ENCODE measurements around the gene SPEM2. TPM values are rescaled to one million over a fixed set of nuclear protein-coding genes. Genes with fewer than 3 reads are reported as not detected.

SPEM2 gene
- total and polyA plus RNA-seq, 5 donors from 2014 or later, result not detected

- Mint-ChIP-seq H3K27ac (no peak overlapping the region), H3K4me1 (no peaks in the 10 kb centered on the region), H3K27me3 (no peaks in the 10 kb centered on the region), H3K36me3 (no peaks in the 10 kb centered on the region), H3K4me3 (no peak overlapping the region), H3K9me3 (no peaks in the 10 kb centered on the region)
- Histone ChIP-seq H3K4me3 (ENCODE audit: low read depth, low read length) (no peak overlapping the region), H3K4me1 (ENCODE audit: control insufficient read depth, insufficient read depth, low read length, poor library complexity, severe bottlenecking) (no peaks in the 10 kb centered on the region), H3K36me3 (ENCODE audit: control insufficient read depth, insufficient read depth, low read length) (no peaks in the 10 kb centered on the region), H3K27ac (ENCODE audit: insufficient read depth, low read length, poor library complexity, severe bottlenecking) (no peak overlapping the region), H3K27me3 (ENCODE audit: control insufficient read depth, insufficient read depth, low read length) (no peaks in the 10 kb centered on the region), H3K9me3 (ENCODE audit: control insufficient read depth in 2 of 2, low read length in 2 of 2) (no peaks in the 10 kb centered on the region)
- no peak for ATAC-seq (ENCODE audit: low read depth in 2 of 2)
- no peak for DNase-seq
These were observed 2.1 kb downstream of the SPEM2 start for GRCh38 chr17:7427549-7427948.

DNA sequence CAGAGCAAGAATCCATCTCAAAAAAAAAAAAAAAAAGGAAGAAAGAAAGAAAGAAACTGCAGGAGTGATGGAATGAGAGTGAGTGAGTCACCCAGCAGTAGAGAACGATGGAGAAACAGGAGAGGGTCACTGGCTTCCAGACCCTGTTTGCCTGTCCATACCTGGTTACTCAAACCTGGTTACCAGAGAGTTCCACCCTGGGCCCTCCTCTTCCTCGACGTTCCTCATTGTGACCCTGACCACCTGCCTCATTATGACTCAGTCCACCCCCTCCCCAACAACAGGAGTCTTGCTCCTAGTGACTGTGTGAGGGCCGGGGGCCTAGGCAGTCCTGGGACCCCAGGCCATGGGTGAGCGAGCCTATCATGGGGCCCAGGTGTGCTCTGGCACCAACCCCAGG lies 3.1 kb downstream of the SPEM2 start, which contains the start of gene SPEM3:
Gene SPEM3, plus strand, starts transcription at position 301 of the 400 bp plus-strand sequence. Its CDS starts 46 bp downstream, at position 347.
- H3K36me3 ChIP-seq (ENCODE audit: control insufficient read depth, insufficient read depth, low read length), result no peaks in the 10 kb centered on the region
- H3K27me3 ChIP-seq (ENCODE audit: control insufficient read depth, insufficient read depth, low read length), result no peaks in the 10 kb centered on the region
- no peak within 1 kb of the TSS for H3K27ac Mint-ChIP-seq
- H3K4me1 Mint-ChIP-seq, result no peaks in the 10 kb centered on the region
- no peak for DNase-seq
- H3K36me3 Mint-ChIP-seq, result no peaks in the 10 kb centered on the region
- no peaks in the 10 kb centered on the region for H3K4me1 ChIP-seq (ENCODE audit: control insufficient read depth, insufficient read depth, low read length, poor library complexity, severe bottlenecking)
- no peak within 1 kb of the TSS for H3K4me3 ChIP-seq (ENCODE audit: low read depth, low read length)
- H3K4me3 Mint-ChIP-seq, result no peak within 1 kb of the TSS
- H3K27me3 Mint-ChIP-seq, result no peaks in the 10 kb centered on the region
- no peak within 1 kb of the TSS for H3K27ac ChIP-seq (ENCODE audit: insufficient read depth, low read length, poor library complexity, severe bottlenecking)
- H3K9me3 ChIP-seq (ENCODE audit: control insufficient read depth in 2 of 2, low read length in 2 of 2), result no peaks in the 10 kb centered on the region
- ATAC-seq (ENCODE audit: low read depth in 2 of 2), result no peak
- no peaks in the 10 kb centered on the region for H3K9me3 Mint-ChIP-seq

- no peak for ATAC-seq (ENCODE audit: low read depth in 2 of 2)
- H3K27me3 ChIP-seq (ENCODE audit: control insufficient read depth, insufficient read depth, low read length), result no peaks in the 10 kb centered on the region
- no peaks in the 10 kb centered on the region for H3K9me3 Mint-ChIP-seq
- no peaks in the 10 kb centered on the region for H3K9me3 ChIP-seq (ENCODE audit: control insufficient read depth in 2 of 2, low read length in 2 of 2)
- H3K27ac Mint-ChIP-seq, result no peak overlapping the region
- no peak overlapping the region for H3K27ac ChIP-seq (ENCODE audit: insufficient read depth, low read length, poor library complexity, severe bottlenecking)
- H3K36me3 ChIP-seq (ENCODE audit: control insufficient read depth, insufficient read depth, low read length), result no peaks in the 10 kb centered on the region
- H3K4me3 ChIP-seq (ENCODE audit: low read depth, low read length), result no peak overlapping the region
- no peaks in the 10 kb centered on the region for H3K27me3 Mint-ChIP-seq
- no peak for DNase-seq
- no peak overlapping the region for H3K4me3 Mint-ChIP-seq
- H3K4me1 ChIP-seq (ENCODE audit: control insufficient read depth, insufficient read depth, low read length, poor library complexity, severe bottlenecking), result no peaks in the 10 kb centered on the region
- peaks cover 0 to under 1% (median 0%) of the 10 kb centered on the region in 4 donors for H3K4me1 Mint-ChIP-seq
- H3K36me3 Mint-ChIP-seq, result no peaks in the 10 kb centered on the region
These were observed 4.3 kb downstream of the SPEM2 start for GRCh38 chr17:7429722-7430121.

GRCh38 chr17:7431231-7431630 lies 5.8 kb downstream of the SPEM2 start:
- no peaks in the 10 kb centered on the region for H3K36me3 Mint-ChIP-seq
- no peak overlapping the region for H3K27ac Mint-ChIP-seq
- Histone ChIP-seq H3K36me3 (ENCODE audit: control insufficient read depth, insufficient read depth, low read length) (no peaks in the 10 kb centered on the region), H3K4me1 (ENCODE audit: control insufficient read depth, insufficient read depth, low read length, poor library complexity, severe bottlenecking) (peaks cover 8% of the 10 kb centered on the region), H3K27me3 (ENCODE audit: control insufficient read depth, insufficient read depth, low read length) (no peaks in the 10 kb centered on the region), H3K27ac (ENCODE audit: insufficient read depth, low read length, poor library complexity, severe bottlenecking) (no peak overlapping the region), H3K9me3 (ENCODE audit: control insufficient read depth in 2 of 2, low read length in 2 of 2) (no peaks in the 10 kb centered on the region), H3K4me3 (ENCODE audit: low read depth, low read length) (no peak overlapping the region)
- H3K9me3 Mint-ChIP-seq, result no peaks in the 10 kb centered on the region
- DNase-seq, result no peak
- H3K27me3 Mint-ChIP-seq, result peaks cover 8% of the 10 kb centered on the region
- ATAC-seq (ENCODE audit: low read depth in 2 of 2), result no peak
- H3K4me1 Mint-ChIP-seq, result peaks cover 4 to 12% (median 9%) of the 10 kb centered on the region in 4 donors
- H3K4me3 Mint-ChIP-seq, result no peak overlapping the region

DNA sequence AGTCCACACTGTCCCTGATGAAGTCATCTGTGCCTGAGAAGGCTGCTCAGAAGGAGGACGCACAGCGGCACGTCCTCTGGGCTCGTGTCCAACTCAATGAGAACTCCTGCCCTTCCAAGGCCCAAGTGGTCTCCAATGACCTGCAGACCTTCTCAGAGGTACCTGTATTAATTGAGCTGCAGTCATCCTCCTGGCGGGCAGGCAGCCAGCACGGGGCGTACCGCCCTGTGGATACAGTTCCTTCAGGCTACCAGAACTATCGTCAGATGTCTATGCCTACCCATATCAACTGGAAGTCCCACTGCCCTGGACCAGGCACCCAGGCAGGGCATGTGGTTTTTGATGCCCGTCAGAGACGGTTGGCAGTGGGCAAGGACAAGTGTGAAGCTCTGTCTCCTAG lies 6.9 kb downstream of the SPEM2 start:
- peak overlapping the region in 1 of 4 donors; percentile 38 for H3K4me3 Mint-ChIP-seq
- no peaks in the 10 kb centered on the region for H3K27me3 ChIP-seq (ENCODE audit: control insufficient read depth, insufficient read depth, low read length)
- H3K9me3 ChIP-seq (ENCODE audit: control insufficient read depth in 2 of 2, low read length in 2 of 2), result no peaks in the 10 kb centered on the region
- no peaks in the 10 kb centered on the region for H3K36me3 ChIP-seq (ENCODE audit: control insufficient read depth, insufficient read depth, low read length)
- no peak overlapping the region for H3K27ac ChIP-seq (ENCODE audit: insufficient read depth, low read length, poor library complexity, severe bottlenecking)
- no peaks in the 10 kb centered on the region for H3K9me3 Mint-ChIP-seq
- H3K27me3 Mint-ChIP-seq, result peaks cover 8% of the 10 kb centered on the region
- H3K4me1 Mint-ChIP-seq, result peaks cover 4 to 19% (median 11%) of the 10 kb centered on the region in 4 donors
- ATAC-seq (ENCODE audit: low read depth in 2 of 2) (no peak), DNase-seq (no peak)
- peaks cover 18% of the 10 kb centered on the region for H3K4me1 ChIP-seq (ENCODE audit: control insufficient read depth, insufficient read depth, low read length, poor library complexity, severe bottlenecking)
- no peak overlapping the region for H3K27ac Mint-ChIP-seq
- no peaks in the 10 kb centered on the region for H3K36me3 Mint-ChIP-seq
- H3K4me3 ChIP-seq (ENCODE audit: low read depth, low read length), result no peak overlapping the region

DNA sequence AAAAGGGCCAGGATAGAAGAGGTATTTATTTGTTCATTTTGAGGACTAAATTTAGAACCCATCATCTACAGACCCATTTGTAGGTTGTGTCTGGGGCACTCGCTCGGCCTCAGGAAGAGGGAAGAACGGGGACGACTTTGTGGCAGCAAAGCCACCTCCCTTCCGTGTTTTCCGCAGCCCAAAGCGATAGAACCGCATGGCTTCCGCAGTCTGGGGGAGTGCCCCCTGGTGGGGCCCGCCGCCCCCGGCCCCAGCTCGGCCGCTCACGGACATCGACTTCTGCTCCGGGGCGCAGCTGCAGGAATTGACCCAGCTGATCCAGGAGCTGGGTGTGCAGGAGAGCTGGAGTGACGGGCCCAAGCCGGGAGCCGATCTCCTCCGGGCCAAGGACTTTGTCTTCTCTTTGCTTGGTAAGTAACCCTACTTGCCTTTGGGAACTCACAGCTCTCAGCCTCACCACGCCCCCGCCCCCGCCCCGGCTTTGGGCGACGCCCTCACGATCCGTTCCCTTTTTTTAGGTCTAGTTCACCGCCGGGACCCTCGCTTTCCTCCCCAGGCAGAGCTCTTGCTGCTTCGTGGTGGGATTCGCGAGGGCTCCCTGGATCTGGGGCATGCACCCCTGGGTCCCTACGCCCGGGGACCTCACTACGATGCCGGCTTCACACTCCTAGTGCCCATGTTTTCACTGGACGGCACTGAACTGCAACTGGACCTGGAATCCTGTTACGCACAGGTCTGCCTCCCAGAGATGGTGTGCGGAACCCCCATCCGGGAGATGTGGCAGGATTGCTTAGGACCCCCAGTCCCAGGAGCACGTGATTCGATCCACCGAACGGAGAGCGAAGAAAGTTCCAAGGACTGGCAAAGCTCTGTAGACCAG lies 10.5 kb downstream of the SPEM2 start:
- no peaks in the 10 kb centered on the region for H3K9me3 Mint-ChIP-seq
- ATAC-seq (ENCODE audit: low read depth in 2 of 2), result peak; percentile 22 to 23
- peak overlapping the region; percentile 93 to 96 (median 95) for H3K4me3 Mint-ChIP-seq

DNA sequence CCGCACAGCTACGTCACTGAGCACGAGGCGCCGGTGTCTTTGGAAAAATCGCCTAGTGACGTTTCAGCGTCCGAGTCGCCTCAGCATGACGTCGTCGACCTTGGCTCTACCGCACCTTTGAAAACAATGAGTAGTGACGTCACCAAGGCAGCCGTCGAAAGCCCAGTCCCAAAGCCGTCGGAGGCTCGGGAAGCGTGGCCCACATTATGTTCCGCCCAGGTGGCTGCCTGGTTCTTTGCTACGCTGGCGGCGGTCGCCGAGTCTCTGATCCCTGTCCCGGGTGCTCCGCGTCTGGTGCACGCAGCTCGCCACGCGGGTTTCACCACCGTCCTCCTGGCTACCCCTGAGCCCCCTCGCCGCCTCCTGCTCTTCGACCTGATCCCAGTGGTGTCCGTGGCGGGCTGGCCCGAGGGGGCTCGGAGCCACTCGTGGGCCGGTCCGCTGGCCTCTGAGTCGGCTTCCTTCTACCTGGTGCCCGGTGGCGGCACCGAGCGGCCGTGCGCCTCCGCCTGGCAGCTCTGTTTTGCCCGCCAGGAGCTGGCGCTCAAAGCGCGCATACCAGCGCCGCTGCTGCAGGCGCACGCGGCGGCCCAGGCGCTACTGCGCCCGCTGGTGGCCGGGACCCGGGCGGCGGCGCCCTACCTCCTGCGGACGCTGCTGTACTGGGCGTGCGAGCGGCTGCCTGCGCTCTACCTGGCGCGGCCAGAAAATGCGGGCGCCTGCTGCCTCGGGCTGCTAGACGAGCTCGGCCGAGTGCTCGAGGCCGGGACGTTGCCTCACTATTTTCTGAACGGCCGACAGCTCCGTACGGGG lies 11.3 kb downstream of the SPEM2 start:
- Histone ChIP-seq H3K27ac (ENCODE audit: insufficient read depth, low read length, poor library complexity, severe bottlenecking) (peak overlapping the region; percentile 93), H3K9me3 (ENCODE audit: control insufficient read depth in 2 of 2, low read length in 2 of 2) (no peaks in the 10 kb centered on the region), H3K36me3 (ENCODE audit: control insufficient read depth, insufficient read depth, low read length) (no peaks in the 10 kb centered on the region), H3K4me1 (ENCODE audit: control insufficient read depth, insufficient read depth, low read length, poor library complexity, severe bottlenecking) (peaks cover 56% of the 10 kb centered on the region), H3K27me3 (ENCODE audit: control insufficient read depth, insufficient read depth, low read length) (peaks cover 16% of the 10 kb centered on the region), H3K4me3 (ENCODE audit: low read depth, low read length) (peak overlapping the region; percentile 70)
- H3K27me3 Mint-ChIP-seq, result peaks cover 43% of the 10 kb centered on the region
- no peaks in the 10 kb centered on the region for H3K9me3 Mint-ChIP-seq
- H3K36me3 Mint-ChIP-seq, result peaks cover 12% of the 10 kb centered on the region
- ATAC-seq (ENCODE audit: low read depth in 2 of 2) (peak; percentile 68 to 72), DNase-seq (peak; percentile 65 to 88 (median 85))
- H3K27ac Mint-ChIP-seq, result peak overlapping the region; percentile 82 to 98 (median 97)
- H3K4me3 Mint-ChIP-seq, result peak overlapping the region; percentile 93 to 96 (median 95)
- peaks cover 5 to 55% (median 31%) of the 10 kb centered on the region in 4 donors for H3K4me1 Mint-ChIP-seq

More for the DNA sequence above, 10.5 kb downstream of the SPEM2 start:
- peak overlapping the region; percentile 93 for H3K27ac ChIP-seq (ENCODE audit: insufficient read depth, low read length, poor library complexity, severe bottlenecking)
- Mint-ChIP-seq H3K27ac (peak overlapping the region; percentile 92 to 98 (median 97)), H3K27me3 (peaks cover 34% of the 10 kb centered on the region), H3K36me3 (peaks cover 10% of the 10 kb centered on the region), H3K4me1 (peaks cover 5 to 51% (median 31%) of the 10 kb centered on the region in 4 donors)
- peaks cover 7% of the 10 kb centered on the region for H3K27me3 ChIP-seq (ENCODE audit: control insufficient read depth, insufficient read depth, low read length)
- H3K9me3 ChIP-seq (ENCODE audit: control insufficient read depth in 2 of 2, low read length in 2 of 2), result no peaks in the 10 kb centered on the region
- H3K4me1 ChIP-seq (ENCODE audit: control insufficient read depth, insufficient read depth, low read length, poor library complexity, severe bottlenecking), result peaks cover 54% of the 10 kb centered on the region
- H3K4me3 ChIP-seq (ENCODE audit: low read depth, low read length), result peak overlapping the region; percentile 90
- H3K36me3 ChIP-seq (ENCODE audit: control insufficient read depth, insufficient read depth, low read length), result no peaks in the 10 kb centered on the region
- peak in 2 of 3 donors; percentile 48 to 81 for DNase-seq
